GM12872 (cell line): ENCODE results near the gene MAZ.

Experiments
- TF ChIP-seq, protein P1 (sequence below): IDR thresholded peaks from 3 replicates; pipeline ENCODE4 v1.5.1; 2011; ENCODE audit warnings: low read depth, mild to moderate bottlenecking, low read length, moderate library complexity; ENCODE audit not compliant: insufficient read depth

Gene MAZ

DNA sequence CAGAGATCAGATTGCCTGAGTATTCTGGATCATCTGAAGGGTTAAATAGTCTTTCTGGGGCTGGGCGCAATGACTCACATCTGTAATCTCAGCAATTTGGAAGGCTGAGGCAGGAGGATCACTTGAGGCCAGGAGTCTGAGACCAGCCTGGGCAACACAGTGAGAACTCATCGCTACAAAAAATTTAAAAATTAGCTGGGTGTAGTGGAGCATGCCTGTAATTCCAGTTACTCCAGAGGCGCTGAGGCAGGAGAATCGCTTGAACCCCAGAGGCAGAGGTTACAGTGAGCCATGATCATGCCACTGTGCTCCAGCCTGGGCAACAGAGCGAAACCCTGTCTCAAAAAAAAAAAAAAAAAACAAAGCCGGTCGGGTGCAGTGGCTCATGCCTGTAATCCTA, 29.6 kb downstream of the MAZ start:
- TF ChIP-seq, protein P1, sequence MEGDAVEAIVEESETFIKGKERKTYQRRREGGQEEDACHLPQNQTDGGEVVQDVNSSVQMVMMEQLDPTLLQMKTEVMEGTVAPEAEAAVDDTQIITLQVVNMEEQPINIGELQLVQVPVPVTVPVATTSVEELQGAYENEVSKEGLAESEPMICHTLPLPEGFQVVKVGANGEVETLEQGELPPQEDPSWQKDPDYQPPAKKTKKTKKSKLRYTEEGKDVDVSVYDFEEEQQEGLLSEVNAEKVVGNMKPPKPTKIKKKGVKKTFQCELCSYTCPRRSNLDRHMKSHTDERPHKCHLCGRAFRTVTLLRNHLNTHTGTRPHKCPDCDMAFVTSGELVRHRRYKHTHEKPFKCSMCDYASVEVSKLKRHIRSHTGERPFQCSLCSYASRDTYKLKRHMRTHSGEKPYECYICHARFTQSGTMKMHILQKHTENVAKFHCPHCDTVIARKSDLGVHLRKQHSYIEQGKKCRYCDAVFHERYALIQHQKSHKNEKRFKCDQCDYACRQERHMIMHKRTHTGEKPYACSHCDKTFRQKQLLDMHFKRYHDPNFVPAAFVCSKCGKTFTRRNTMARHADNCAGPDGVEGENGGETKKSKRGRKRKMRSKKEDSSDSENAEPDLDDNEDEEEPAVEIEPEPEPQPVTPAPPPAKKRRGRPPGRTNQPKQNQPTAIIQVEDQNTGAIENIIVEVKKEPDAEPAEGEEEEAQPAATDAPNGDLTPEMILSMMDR, result no peak

DNA sequence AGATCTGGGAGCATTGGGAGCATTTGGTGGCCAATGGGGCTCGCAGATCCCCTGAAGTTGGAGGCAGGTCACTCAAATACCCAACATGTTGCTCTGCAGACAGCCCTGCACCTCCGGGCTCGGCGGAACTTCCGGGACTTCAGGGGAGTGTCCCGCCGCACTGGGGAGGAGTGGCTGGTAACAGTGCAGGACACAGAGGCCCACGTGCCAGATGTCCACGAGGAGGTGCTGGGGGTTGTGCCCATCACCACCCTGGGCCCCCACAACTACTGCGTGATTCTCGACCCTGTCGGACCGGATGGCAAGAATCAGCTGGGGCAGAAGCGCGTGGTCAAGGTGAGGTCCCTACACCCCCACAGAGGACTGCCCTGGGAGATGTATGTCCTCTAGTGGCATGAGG, 30.3 kb downstream of the MAZ start:
- TF ChIP-seq, protein P1, result no peak

DNA sequence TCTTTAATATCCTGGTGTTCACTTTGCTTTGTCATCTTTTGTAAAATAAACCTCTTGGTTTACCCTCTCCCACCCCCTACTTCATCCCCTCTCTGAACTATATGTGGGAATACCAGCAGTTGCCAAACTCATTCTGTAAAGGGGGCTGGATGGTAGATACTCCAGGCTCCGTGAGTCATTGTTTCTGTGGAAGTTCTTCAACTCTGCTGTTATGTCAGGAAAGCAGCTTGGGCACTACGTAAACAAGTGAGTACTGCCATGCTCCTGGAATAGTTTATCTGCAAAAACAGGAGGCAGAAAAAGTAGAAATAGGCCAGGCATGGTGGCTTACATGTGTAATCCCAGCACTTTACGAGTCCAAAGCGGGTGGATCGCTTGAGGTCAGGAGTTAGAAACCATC, 31.5 kb downstream of the MAZ start:
- TF ChIP-seq, protein P1, result no peak

DNA sequence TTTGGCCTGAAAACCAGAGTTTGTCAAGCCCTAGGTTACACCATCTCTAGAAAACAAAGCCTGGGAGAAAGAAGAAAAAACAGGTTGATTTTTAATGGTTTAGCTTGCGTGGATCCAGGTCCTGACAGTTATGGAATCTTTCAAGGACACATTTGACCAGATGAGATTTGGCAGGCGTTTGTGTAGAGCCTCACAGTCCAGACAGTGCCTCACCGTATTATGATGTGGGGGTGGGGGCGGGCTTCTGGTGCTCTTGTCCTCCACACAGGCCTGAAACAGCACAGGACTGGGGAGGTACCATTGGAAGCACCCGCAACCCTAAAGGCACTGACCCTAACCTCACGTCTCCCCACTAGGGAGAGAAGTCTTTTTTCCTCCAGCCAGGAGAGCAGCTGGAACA, 33.5 kb downstream of the MAZ start:
- TF ChIP-seq, protein P1, result no peak

DNA sequence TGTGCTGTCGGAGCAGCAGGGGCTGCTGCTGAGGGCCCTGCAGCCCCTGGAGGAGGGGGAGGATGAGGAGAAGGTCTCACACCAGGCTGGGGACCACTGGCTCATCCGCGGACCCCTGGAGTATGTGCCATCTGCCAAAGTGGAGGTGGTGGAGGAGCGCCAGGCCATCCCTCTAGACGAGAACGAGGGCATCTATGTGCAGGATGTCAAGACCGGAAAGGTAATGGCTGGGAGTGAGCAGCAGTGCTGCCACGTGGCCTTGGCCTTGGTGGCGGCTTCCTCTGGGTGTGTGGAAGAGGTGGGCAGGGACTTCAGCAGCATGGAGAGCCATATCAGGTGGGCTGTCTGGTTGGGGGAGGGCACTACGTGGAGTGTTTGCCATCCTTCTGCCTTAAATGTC, 33.9 kb downstream of the MAZ start:
- TF ChIP-seq, protein P1, result no peak

DNA sequence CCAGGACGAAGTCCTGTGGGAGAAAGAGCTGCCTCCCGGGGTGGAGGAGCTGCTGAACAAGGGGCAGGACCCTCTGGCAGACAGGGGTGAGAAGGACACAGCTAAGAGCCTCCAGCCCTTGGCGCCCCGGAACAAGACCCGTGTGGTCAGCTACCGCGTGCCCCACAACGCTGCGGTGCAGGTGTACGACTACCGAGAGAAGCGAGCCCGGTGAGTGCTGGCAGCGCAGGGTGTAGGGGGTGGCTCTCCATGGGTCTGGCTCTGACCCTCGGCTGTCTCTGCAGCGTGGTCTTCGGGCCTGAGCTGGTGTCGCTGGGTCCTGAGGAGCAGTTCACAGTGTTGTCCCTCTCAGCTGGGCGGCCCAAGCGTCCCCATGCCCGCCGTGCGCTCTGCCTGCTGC, 35.3 kb downstream of the MAZ start:
- TF ChIP-seq, protein P1, result no peak

DNA sequence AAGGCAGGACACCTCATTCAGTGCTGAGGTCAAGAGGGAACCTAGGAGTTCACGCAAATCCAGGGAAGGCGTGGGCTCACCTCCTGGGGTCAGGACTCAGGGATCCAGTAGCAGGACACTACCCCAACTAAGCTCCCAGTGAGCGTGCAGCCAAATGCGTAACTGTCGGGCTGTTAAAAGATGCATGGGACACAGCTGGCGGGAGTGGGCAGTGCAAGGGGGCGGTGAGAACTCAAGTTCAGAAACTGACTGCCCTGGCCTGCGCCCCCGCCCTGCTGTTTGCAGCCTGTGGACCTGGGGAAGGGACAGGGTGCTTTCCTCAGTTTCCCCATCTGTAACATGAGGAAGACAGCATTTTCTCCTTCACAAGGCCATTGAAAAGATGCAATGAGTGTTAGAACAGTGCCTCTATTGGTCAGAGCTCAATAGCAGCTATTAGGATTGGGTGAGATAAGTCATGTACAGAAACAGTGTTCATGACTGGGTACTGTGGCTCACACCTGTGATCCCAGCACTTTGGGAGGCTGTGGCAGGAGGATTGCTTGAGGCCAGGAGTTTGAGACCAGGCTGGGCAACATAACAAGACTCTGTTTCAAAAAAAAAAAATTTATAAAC, 36.5 kb downstream of the MAZ start:
- TF ChIP-seq, protein P1, result 0 out of 3 replicates have a peak, but pooled peaks have one; percentile 16
